Measurements from ENCODE around the gene LAMA1.

The LAMA1 gene

DNA sequence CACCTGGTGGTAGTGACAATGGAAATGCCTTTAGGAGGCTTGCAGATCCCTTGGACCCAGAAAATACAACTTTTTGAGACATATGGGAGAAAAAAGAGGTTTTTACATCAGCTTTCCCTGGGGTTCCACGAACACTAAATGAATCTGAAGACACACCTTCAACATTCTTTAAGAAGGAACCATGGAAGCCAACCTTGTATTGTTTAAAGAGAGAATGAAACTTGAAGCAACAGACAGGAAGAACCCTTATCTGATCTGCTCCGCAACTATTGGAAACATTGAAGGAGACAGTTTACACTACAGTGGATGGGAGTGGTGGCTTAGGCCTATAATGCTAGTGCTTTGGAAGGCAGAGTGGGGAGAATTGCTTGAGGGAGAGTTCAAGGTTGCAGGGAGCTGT is 190.4 kb downstream of the LAMA1 start:
- no peak overlapping the region for H3K27ac ChIP-seq (ENCODE audit: low read depth, low read length)
- no peak overlapping the region for H3K9ac ChIP-seq (ENCODE audit: low read length)
- H3K36me3 ChIP-seq (ENCODE audit: control insufficient read depth, insufficient read depth, low read length), result no peaks in the 10 kb centered on the region

DNA sequence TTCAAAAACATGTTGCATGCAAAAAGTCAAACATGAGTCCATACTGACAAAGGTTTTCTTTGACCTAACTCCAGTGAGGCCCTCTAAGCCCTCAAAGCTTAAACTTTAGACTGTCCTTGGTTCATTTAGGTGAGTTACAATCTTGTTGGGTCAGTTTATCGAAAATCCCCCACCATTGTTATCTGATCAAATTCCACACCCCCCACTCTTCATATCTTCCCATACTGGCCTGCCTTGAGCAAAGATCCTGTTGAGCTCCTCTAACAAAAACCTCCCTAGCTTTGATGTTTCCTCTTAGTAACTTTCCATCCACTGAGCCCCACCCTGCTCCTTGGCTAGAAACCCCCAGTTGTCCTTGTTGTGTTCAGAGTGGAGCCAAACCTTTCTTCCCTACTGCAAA is 194.4 kb downstream of the LAMA1 start:
- H3K27ac ChIP-seq (ENCODE audit: low read depth, low read length), result no peak overlapping the region
- no peaks in the 10 kb centered on the region for H3K4me1 ChIP-seq (ENCODE audit: control insufficient read depth, insufficient read depth, low read length)
- H3K4me3 ChIP-seq (ENCODE audit: low read length), result no peak overlapping the region
- H3K27me3 ChIP-seq (ENCODE audit: control insufficient read depth, insufficient read depth, low read length), result no peaks in the 10 kb centered on the region
- H3K9ac ChIP-seq (ENCODE audit: low read length), result no peak overlapping the region
- no peaks in the 10 kb centered on the region for H3K36me3 ChIP-seq (ENCODE audit: control insufficient read depth, insufficient read depth, low read length)

More for the DNA sequence above, 190.4 kb downstream of the LAMA1 start:
- Histone ChIP-seq H3K27me3 (ENCODE audit: control insufficient read depth, insufficient read depth, low read length) (no peaks in the 10 kb centered on the region), H3K4me1 (ENCODE audit: control insufficient read depth, insufficient read depth, low read length) (no peaks in the 10 kb centered on the region), H3K4me3 (ENCODE audit: low read length) (no peak overlapping the region)

DNA sequence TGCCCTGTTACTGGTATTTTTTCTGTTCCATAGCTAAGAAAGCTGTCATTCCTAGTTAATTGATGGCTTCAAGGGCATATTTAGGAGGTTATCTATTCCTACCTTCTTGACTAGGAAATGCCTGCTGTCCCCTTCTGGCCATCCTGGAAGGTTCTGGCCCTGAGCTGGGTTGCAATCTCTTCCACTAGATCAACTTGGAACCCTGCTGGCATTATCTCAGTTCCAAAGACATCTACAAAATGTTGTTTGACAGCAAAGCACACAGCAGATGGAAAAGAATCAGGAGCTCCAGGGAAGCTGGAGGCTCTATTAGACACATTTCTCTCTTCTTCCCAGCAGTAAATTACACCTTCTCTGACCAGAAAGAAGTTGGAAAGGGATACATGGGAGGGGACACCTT is 196.0 kb downstream of the LAMA1 start:
- Histone ChIP-seq H3K4me3 (ENCODE audit: low read length) (no peak overlapping the region), H3K27ac (ENCODE audit: low read depth, low read length) (no peak overlapping the region), H3K36me3 (ENCODE audit: control insufficient read depth, insufficient read depth, low read length) (no peaks in the 10 kb centered on the region), H3K4me1 (ENCODE audit: control insufficient read depth, insufficient read depth, low read length) (no peaks in the 10 kb centered on the region), H3K9ac (ENCODE audit: low read length) (no peak overlapping the region), H3K27me3 (ENCODE audit: control insufficient read depth, insufficient read depth, low read length) (no peaks in the 10 kb centered on the region)

DNA sequence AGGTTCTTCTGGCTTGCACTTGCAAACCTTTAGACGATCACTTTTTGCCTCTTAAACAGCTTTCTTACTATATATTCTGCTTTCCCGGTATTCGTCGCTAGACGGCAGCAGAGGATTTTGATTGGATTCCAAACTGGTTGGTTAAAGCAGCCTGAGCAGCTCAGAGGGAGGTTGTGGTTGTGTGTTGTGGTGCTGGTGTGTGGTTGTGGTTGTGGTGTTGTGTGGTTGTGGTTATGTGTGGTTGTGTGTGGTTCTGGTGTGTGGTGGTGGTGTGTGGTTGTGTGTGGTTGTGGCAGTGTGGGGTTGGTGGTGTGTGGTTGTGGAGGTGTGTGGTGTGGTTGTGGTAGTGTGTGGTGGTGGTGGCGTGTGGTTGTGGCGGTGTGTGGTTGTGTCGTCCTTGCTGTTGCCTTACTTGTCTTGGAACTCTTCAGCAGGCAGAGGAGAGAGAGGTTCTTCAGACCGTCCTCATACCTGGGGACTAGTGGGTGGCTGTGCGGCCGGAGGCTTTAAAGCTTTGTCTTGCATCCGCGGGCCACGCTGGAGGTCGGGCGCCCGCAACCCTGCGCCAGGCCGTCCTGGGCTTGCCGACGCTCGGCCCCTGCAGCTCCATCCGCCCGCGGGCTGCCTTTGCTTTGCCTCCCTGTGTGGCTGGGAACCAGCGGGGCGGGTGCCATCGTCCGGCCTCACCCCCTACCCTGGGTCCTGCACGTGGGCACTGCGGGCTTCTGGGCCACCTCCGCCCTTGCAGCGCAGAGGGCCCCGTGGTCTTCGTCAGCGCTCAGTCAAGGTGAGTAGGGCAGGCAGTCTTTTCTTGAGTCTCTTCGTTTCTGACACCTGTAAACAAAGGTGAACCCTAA is 197.3 kb downstream of the LAMA1 start:
- no peak overlapping the region for H3K9ac ChIP-seq (ENCODE audit: low read length)
- H3K27me3 ChIP-seq (ENCODE audit: control insufficient read depth, insufficient read depth, low read length), result no peaks in the 10 kb centered on the region
- no peak overlapping the region for H3K4me3 ChIP-seq (ENCODE audit: low read length)
- no peak overlapping the region for H3K27ac ChIP-seq (ENCODE audit: low read depth, low read length)
- H3K4me1 ChIP-seq (ENCODE audit: control insufficient read depth, insufficient read depth, low read length), result no peaks in the 10 kb centered on the region
- H3K36me3 ChIP-seq (ENCODE audit: control insufficient read depth, insufficient read depth, low read length), result no peaks in the 10 kb centered on the region

DNA sequence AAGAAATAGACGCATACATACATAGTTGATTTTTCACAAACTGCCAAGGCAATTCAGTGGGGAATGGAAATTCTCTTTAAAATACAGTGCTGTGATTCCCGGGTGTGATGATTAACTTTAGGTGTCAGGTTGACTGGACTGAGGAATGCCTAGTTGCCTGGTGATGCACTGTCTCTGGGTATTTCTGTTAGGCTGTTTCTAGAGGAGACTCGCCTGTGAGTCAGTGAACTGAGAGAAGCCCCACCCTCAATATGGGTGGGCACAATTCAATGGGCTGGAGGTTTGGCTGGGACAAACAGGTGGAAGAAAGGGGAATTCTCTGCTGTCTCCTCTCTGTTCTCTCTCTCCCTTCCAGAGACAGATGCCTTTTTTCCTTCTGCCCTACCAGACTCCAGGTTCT is 200.5 kb downstream of the LAMA1 start:
- Histone ChIP-seq H3K9ac (ENCODE audit: low read length) (no peak overlapping the region), H3K27me3 (ENCODE audit: control insufficient read depth, insufficient read depth, low read length) (no peaks in the 10 kb centered on the region), H3K4me1 (ENCODE audit: control insufficient read depth, insufficient read depth, low read length) (no peaks in the 10 kb centered on the region), H3K4me3 (ENCODE audit: low read length) (no peak overlapping the region), H3K27ac (ENCODE audit: low read depth, low read length) (no peak overlapping the region), H3K36me3 (ENCODE audit: control insufficient read depth, insufficient read depth, low read length) (no peaks in the 10 kb centered on the region)

DNA sequence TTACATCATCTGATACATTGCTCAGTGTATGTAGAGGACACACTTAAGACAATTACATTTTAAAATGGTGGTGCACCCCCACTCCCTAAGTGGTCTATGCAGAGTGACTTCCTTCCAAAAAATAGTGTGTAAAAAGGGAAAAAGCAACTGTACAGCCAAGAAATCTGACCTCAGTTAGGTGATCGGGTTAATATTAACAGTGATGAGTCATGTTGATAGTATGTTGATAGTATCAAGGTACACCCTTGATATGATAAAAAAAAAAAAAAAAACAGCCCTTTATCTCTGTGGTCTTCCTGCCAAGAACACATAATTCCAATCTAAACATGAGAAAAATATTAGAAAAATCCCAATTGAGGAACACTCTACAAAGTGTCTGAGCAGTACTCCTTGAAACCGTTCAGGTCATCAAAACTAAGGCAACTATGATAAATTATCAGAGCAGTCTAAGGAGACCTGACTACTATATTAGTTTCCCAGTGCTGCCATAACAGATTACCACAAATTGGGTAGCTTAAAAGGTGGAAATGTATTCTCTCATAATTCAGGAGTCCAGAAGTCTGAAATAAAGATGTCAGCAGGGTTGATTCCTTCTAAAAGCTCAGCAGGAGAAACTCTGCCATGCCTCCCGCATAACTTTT is 216.2 kb downstream of the LAMA1 start:
- H3K27ac ChIP-seq (ENCODE audit: low read depth, low read length), result no peak overlapping the region
- no peak overlapping the region for H3K4me3 ChIP-seq (ENCODE audit: low read length)
- H3K27me3 ChIP-seq (ENCODE audit: control insufficient read depth, insufficient read depth, low read length), result no peaks in the 10 kb centered on the region
- H3K36me3 ChIP-seq (ENCODE audit: control insufficient read depth, insufficient read depth, low read length), result no peaks in the 10 kb centered on the region
- H3K9ac ChIP-seq (ENCODE audit: low read length), result no peak overlapping the region
- H3K4me1 ChIP-seq (ENCODE audit: control insufficient read depth, insufficient read depth, low read length), result no peaks in the 10 kb centered on the region

DNA sequence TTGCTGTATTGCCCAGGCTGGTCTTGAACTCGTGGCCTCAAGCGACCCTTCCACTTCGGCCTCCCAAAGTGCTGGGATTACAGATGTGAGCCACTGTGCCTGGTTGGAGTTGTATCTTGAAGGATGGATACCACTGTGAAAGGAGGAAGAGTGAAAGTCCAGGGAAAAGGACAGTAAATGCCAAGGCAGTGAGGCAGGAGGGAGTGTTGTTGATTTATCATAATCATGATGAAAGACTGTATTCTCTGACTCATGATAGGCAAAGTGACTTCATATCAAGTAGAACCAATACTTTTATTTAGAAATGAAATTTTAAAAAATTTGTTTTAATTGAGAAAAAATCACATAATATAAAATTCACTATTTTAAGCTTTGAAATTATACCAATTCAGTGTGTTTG is 225.8 kb downstream of the LAMA1 start:
- Histone ChIP-seq H3K4me1 (ENCODE audit: control insufficient read depth, insufficient read depth, low read length) (no peaks in the 10 kb centered on the region), H3K27ac (ENCODE audit: low read depth, low read length) (no peak overlapping the region), H3K9ac (ENCODE audit: low read length) (no peak overlapping the region), H3K27me3 (ENCODE audit: control insufficient read depth, insufficient read depth, low read length) (no peaks in the 10 kb centered on the region), H3K36me3 (ENCODE audit: control insufficient read depth, insufficient read depth, low read length) (no peaks in the 10 kb centered on the region), H3K4me3 (ENCODE audit: low read length) (no peak overlapping the region)

All from rectal smooth muscle tissue (tissue), 1 donor.